Measurements from ENCODE around the gene SOWAHB.

- no peak for TF ChIP-seq CTCF (IDR thresholded peaks at IDR 0.05; ENCODE audit: low read depth, low read length, missing input control)
- TF ChIP-seq, protein P1, sequence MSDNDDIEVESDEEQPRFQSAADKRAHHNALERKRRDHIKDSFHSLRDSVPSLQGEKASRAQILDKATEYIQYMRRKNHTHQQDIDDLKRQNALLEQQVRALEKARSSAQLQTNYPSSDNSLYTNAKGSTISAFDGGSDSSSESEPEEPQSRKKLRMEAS (IDR thresholded peaks at IDR 0.05) = no peak
- TF ChIP-seq, protein P2, sequence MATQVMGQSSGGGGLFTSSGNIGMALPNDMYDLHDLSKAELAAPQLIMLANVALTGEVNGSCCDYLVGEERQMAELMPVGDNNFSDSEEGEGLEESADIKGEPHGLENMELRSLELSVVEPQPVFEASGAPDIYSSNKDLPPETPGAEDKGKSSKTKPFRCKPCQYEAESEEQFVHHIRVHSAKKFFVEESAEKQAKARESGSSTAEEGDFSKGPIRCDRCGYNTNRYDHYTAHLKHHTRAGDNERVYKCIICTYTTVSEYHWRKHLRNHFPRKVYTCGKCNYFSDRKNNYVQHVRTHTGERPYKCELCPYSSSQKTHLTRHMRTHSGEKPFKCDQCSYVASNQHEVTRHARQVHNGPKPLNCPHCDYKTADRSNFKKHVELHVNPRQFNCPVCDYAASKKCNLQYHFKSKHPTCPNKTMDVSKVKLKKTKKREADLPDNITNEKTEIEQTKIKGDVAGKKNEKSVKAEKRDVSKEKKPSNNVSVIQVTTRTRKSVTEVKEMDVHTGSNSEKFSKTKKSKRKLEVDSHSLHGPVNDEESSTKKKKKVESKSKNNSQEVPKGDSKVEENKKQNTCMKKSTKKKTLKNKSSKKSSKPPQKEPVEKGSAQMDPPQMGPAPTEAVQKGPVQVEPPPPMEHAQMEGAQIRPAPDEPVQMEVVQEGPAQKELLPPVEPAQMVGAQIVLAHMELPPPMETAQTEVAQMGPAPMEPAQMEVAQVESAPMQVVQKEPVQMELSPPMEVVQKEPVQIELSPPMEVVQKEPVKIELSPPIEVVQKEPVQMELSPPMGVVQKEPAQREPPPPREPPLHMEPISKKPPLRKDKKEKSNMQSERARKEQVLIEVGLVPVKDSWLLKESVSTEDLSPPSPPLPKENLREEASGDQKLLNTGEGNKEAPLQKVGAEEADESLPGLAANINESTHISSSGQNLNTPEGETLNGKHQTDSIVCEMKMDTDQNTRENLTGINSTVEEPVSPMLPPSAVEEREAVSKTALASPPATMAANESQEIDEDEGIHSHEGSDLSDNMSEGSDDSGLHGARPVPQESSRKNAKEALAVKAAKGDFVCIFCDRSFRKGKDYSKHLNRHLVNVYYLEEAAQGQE (IDR thresholded peaks at IDR 0.05) = no peak
- no peak for TF ChIP-seq TAF1 (conservative IDR thresholded peaks at IDR 0.05)
- TF ChIP-seq ZBTB33 (IDR thresholded peaks at IDR 0.05) = no peak
- peak in 1 of 2 donors; percentile 47 for TF ChIP-seq JUND (IDR thresholded peaks at IDR 0.05)
- no peak for TF ChIP-seq FOXA1 (IDR thresholded peaks at IDR 0.05)
- TF ChIP-seq YY1 (IDR thresholded peaks at IDR 0.05) = no peak
- TF ChIP-seq, protein P3, sequence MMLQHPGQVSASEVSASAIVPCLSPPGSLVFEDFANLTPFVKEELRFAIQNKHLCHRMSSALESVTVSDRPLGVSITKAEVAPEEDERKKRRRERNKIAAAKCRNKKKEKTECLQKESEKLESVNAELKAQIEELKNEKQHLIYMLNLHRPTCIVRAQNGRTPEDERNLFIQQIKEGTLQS (IDR thresholded peaks at IDR 0.05) = no peak
- TF ChIP-seq RXRA (IDR thresholded peaks at IDR 0.05) = peak in 1 of 2 donors; percentile 64
- TF ChIP-seq EGR1 (IDR thresholded peaks at IDR 0.05; ENCODE audit: low read depth in 2 of 2) = no peak
- TF ChIP-seq SP1 (IDR thresholded peaks at IDR 0.05) = no peak
- TF ChIP-seq RAD21 (IDR thresholded peaks at IDR 0.05) = peak; percentile 8 to 11
- no peak for TF ChIP-seq HNF4G (IDR thresholded peaks at IDR 0.05)
Observed at GRCh38 chr4:76850010-76850441, 47.9 kb downstream of the SOWAHB start.
